ENCODE results near the gene ACP6.
"Not testable (repeated sequence)": the region's sequence is repeated elsewhere in the genome, so short reads cannot be mapped to it uniquely, and the experiment has no call there.

ACP6 gene

GRCh38 chr1:147683163-147683763 lies 12.9 kb upstream of the ACP6 start:
- DNase-seq (ENCODE audit: low read depth, low spot score) = no peak
- TF ChIP-seq EZH2 (IDR thresholded peaks at IDR 0.05) (no peak), POLR2AphosphoS5 (IDR thresholded peaks at IDR 0.05; ENCODE audit: borderline replicate concordance, low read depth, low read length) (no peak), FOXP2 (optimal IDR thresholded peaks at IDR 0.05; ENCODE audit: control extremely low read depth, extremely low read length, insufficient read depth) (no peak)

GRCh38 chr1:147680608-147681235 lies 10.4 kb upstream of the ACP6 start:
- not testable (repeated sequence) for H3K4me3 ChIP-seq; H3K27ac ChIP-seq; DNase-seq (ENCODE audit: low read depth, low spot score); H3K9me3 ChIP-seq (ENCODE audit: low read depth, low read length); H3K9ac ChIP-seq (ENCODE audit: insufficient read length); H3K36me3 ChIP-seq (ENCODE audit: insufficient read depth, low read length)

More at GRCh38 chr1:147683163-147683763, 12.9 kb upstream of the ACP6 start:
- no peak overlapping the region for H3K4me3 ChIP-seq
- no peak overlapping the region for H3K27ac ChIP-seq
- H3K9ac ChIP-seq (ENCODE audit: insufficient read length) = no peak overlapping the region
- H3K9me3 ChIP-seq (ENCODE audit: low read depth, low read length) = no peaks in the 10 kb centered on the region
- no peaks in the 10 kb centered on the region for H3K36me3 ChIP-seq (ENCODE audit: insufficient read depth, low read length)

GRCh38 chr1:147677681-147678080 lies 7.4 kb upstream of the ACP6 start:
- H3K9me3 ChIP-seq (ENCODE audit: low read depth, low read length); H3K27ac ChIP-seq; DNase-seq (ENCODE audit: low read depth, low spot score); H3K9ac ChIP-seq (ENCODE audit: insufficient read length); H3K36me3 ChIP-seq (ENCODE audit: insufficient read depth, low read length); H3K4me3 ChIP-seq: not testable (repeated sequence)

GRCh38 chr1:147676311-147677085 lies 6.2 kb upstream of the ACP6 start:
- TF ChIP-seq EZH2 (IDR thresholded peaks at IDR 0.05) (no peak), POLR2AphosphoS5 (IDR thresholded peaks at IDR 0.05; ENCODE audit: borderline replicate concordance, low read depth, low read length) (no peak), FOXP2 (optimal IDR thresholded peaks at IDR 0.05; ENCODE audit: control extremely low read depth, extremely low read length, insufficient read depth) (no peak)
- Histone ChIP-seq H3K27ac (no peak overlapping the region), H3K4me3 (no peak overlapping the region), H3K36me3 (ENCODE audit: insufficient read depth, low read length) (no peaks in the 10 kb centered on the region), H3K9ac (ENCODE audit: insufficient read length) (no peak overlapping the region), H3K9me3 (ENCODE audit: low read depth, low read length) (peaks cover 2% of the 10 kb centered on the region; the same call in 1 of the 2 replicates)
- DNase-seq (ENCODE audit: low read depth, low spot score) = no peak

GRCh38 chr1:147673816-147674215 lies 3.5 kb upstream of the ACP6 start:
- Histone ChIP-seq H3K36me3 (ENCODE audit: insufficient read depth, low read length) (no peaks in the 10 kb centered on the region), H3K9ac (ENCODE audit: insufficient read length) (no peak overlapping the region), H3K9me3 (ENCODE audit: low read depth, low read length) (peaks cover 2% of the 10 kb centered on the region; the same call in 1 of the 2 replicates), H3K4me3 (no peak overlapping the region), H3K27ac (no peak overlapping the region)
- no peak for DNase-seq (ENCODE audit: low read depth, low spot score)
- TF ChIP-seq POLR2AphosphoS5 (IDR thresholded peaks at IDR 0.05; ENCODE audit: borderline replicate concordance, low read depth, low read length) (no peak), FOXP2 (optimal IDR thresholded peaks at IDR 0.05; ENCODE audit: control extremely low read depth, extremely low read length, insufficient read depth) (no peak), EZH2 (IDR thresholded peaks at IDR 0.05) (no peak)

GRCh38 chr1:147673406-147673805 lies 3.1 kb upstream of the ACP6 start:
- TF ChIP-seq POLR2AphosphoS5 (IDR thresholded peaks at IDR 0.05; ENCODE audit: borderline replicate concordance, low read depth, low read length) (no peak), FOXP2 (optimal IDR thresholded peaks at IDR 0.05; ENCODE audit: control extremely low read depth, extremely low read length, insufficient read depth) (no peak), EZH2 (IDR thresholded peaks at IDR 0.05) (no peak)
- H3K9me3 ChIP-seq (ENCODE audit: low read depth, low read length) = peaks cover 2% of the 10 kb centered on the region; the same call in 1 of the 2 replicates

GRCh38 chr1:147669469-147670318 lies 630 bp downstream of the ACP6 start:
- DNase-seq (ENCODE audit: low read depth, low spot score) = no peak
- no peak overlapping the region for H3K27ac ChIP-seq
- H3K36me3 ChIP-seq (ENCODE audit: insufficient read depth, low read length) = no peaks in the 10 kb centered on the region

More at GRCh38 chr1:147673406-147673805, 3.1 kb upstream of the ACP6 start:
- Histone ChIP-seq H3K9ac (ENCODE audit: insufficient read length) (no peak overlapping the region), H3K27ac (no peak overlapping the region), H3K36me3 (ENCODE audit: insufficient read depth, low read length) (no peaks in the 10 kb centered on the region), H3K4me3 (no peak overlapping the region)
- peak; percentile 6 for DNase-seq (ENCODE audit: low read depth, low spot score)

GRCh38 chr1:147665521-147665920 lies 4.8 kb downstream of the ACP6 start:
- no peak overlapping the region for H3K9ac ChIP-seq (ENCODE audit: insufficient read length)
- no peaks in the 10 kb centered on the region for H3K36me3 ChIP-seq (ENCODE audit: insufficient read depth, low read length)
- DNase-seq (ENCODE audit: low read depth, low spot score) = no peak
- TF ChIP-seq FOXP2 (optimal IDR thresholded peaks at IDR 0.05; ENCODE audit: control extremely low read depth, extremely low read length, insufficient read depth) (no peak), EZH2 (IDR thresholded peaks at IDR 0.05) (no peak), POLR2AphosphoS5 (IDR thresholded peaks at IDR 0.05; ENCODE audit: borderline replicate concordance, low read depth, low read length) (no peak)
- no peak overlapping the region for H3K27ac ChIP-seq
- no peak overlapping the region for H3K4me3 ChIP-seq
- no peaks in the 10 kb centered on the region for H3K9me3 ChIP-seq (ENCODE audit: low read depth, low read length)

More at GRCh38 chr1:147669469-147670318, 630 bp downstream of the ACP6 start:
- Histone ChIP-seq H3K9ac (ENCODE audit: insufficient read length) (peak overlapping the region; percentile 78), H3K9me3 (ENCODE audit: low read depth, low read length) (no peaks in the 10 kb centered on the region), H3K4me3 (peak overlapping the region; percentile 98)
- TF ChIP-seq POLR2AphosphoS5 (IDR thresholded peaks at IDR 0.05; ENCODE audit: borderline replicate concordance, low read depth, low read length) (no peak), FOXP2 (optimal IDR thresholded peaks at IDR 0.05; ENCODE audit: control extremely low read depth, extremely low read length, insufficient read depth) (no peak), EZH2 (IDR thresholded peaks at IDR 0.05) (no peak)
